Measurements from ENCODE around the gene B9D2. TPM values are rescaled to one million over a fixed set of nuclear protein-coding genes. Genes with fewer than 3 reads are reported as not detected.

Gene B9D2
- 5.3 and 6.0 TPM in 2 replicates for total RNA-seq
- 9.6 and 13.2 TPM in 2 replicates for polyA plus RNA-seq

GRCh38 chr19:41363753-41364523 is at the start of gene B9D2:
TSS of gene B9D2 (minus strand) at chr19:41364149. CDS start at chr19:41363519, 630 bp downstream.
- WGBS (ENCODE audit: low lambda C conversion rate, missing lambda C conversion rate): 2% methylated on average over 49 of the region's 56 CpGs
- peak within 1 kb of the TSS; percentile 84 for H3K4me2 ChIP-seq
- peak; percentile 99 for DNase-seq (ENCODE audit: low spot score)
- TF ChIP-seq EZH2phosphoT487 (IDR thresholded peaks at IDR 0.05; ENCODE audit: low read depth, severe bottlenecking, unreplicated experiment): no peak
- no peaks in the 10 kb centered on the region for H3K36me3 ChIP-seq (replicated peaks; ENCODE audit: insufficient read depth, low read depth)
- no peaks in the 10 kb centered on the region for H3K9me2 ChIP-seq (replicated peaks; ENCODE audit: insufficient read depth)
- H3K27me3 ChIP-seq: no peaks in the 10 kb centered on the region
- H3K4me3 ChIP-seq: peak within 1 kb of the TSS; percentile 45
- H3K9me3 ChIP-seq (ENCODE audit: low read depth): no peaks in the 10 kb centered on the region
- H3K27ac ChIP-seq: peak within 1 kb of the TSS; percentile 94
- peaks cover 32% of the 10 kb centered on the region for H3K79me2 ChIP-seq
- peak within 1 kb of the TSS; percentile 75 for H2AFZ ChIP-seq
- H4K20me1 ChIP-seq (ENCODE audit: insufficient read depth, poor library complexity, severe bottlenecking): no peaks in the 10 kb centered on the region
- H3K4me1 ChIP-seq (ENCODE audit: insufficient read depth): peaks cover 18% of the 10 kb centered on the region

- H3K9me3 ChIP-seq (ENCODE audit: low read depth): no peaks in the 10 kb centered on the region
- H3K4me2 ChIP-seq: no peak overlapping the region
- H2AFZ ChIP-seq: no peak overlapping the region
- WGBS (ENCODE audit: low lambda C conversion rate, missing lambda C conversion rate): 96% methylated on average over 5 of the region's 5 CpGs
- no peak overlapping the region for H3K4me3 ChIP-seq
- H4K20me1 ChIP-seq (ENCODE audit: insufficient read depth, poor library complexity, severe bottlenecking): no peaks in the 10 kb centered on the region
- no peak for DNase-seq (ENCODE audit: low spot score)
- no peaks in the 10 kb centered on the region for H3K27me3 ChIP-seq
- H3K79me2 ChIP-seq: no peaks in the 10 kb centered on the region
- H3K9me2 ChIP-seq (replicated peaks; ENCODE audit: insufficient read depth): no peaks in the 10 kb centered on the region
- TF ChIP-seq CTCF (IDR thresholded peaks at IDR 0.05; ENCODE audit: poor library complexity) (no peak), EZH2 (IDR thresholded peaks at IDR 0.05; ENCODE audit: borderline replicate concordance) (no peak), EZH2phosphoT487 (IDR thresholded peaks at IDR 0.05; ENCODE audit: low read depth, severe bottlenecking, unreplicated experiment) (no peak)
- peaks cover 12% of the 10 kb centered on the region for H3K4me1 ChIP-seq (ENCODE audit: insufficient read depth)
- no peaks in the 10 kb centered on the region for H3K36me3 ChIP-seq (replicated peaks; ENCODE audit: insufficient read depth, low read depth)
- H3K27ac ChIP-seq: no peak overlapping the region
These were observed 49.0 kb upstream of the B9D2 start for GRCh38 chr19:41412953-41413352.

GRCh38 chr19:41411968-41412265 is 48.0 kb upstream of the B9D2 start:
- H2AFZ ChIP-seq: no peak overlapping the region
- H3K27ac ChIP-seq: no peak overlapping the region
- H3K36me3 ChIP-seq (replicated peaks; ENCODE audit: insufficient read depth, low read depth): no peaks in the 10 kb centered on the region
- no peaks in the 10 kb centered on the region for H3K9me3 ChIP-seq (ENCODE audit: low read depth)
- no peak for TF ChIP-seq CTCF (IDR thresholded peaks at IDR 0.05; ENCODE audit: poor library complexity)
- no peak for TF ChIP-seq EZH2 (IDR thresholded peaks at IDR 0.05; ENCODE audit: borderline replicate concordance)
- no peak for TF ChIP-seq EZH2phosphoT487 (IDR thresholded peaks at IDR 0.05; ENCODE audit: low read depth, severe bottlenecking, unreplicated experiment)
- H3K9me2 ChIP-seq (replicated peaks; ENCODE audit: insufficient read depth): no peaks in the 10 kb centered on the region
- no peak for DNase-seq (ENCODE audit: low spot score)
- H3K27me3 ChIP-seq: no peaks in the 10 kb centered on the region
- peaks cover 12% of the 10 kb centered on the region for H3K4me1 ChIP-seq (ENCODE audit: insufficient read depth)
- WGBS (ENCODE audit: low lambda C conversion rate, missing lambda C conversion rate): 98% methylated on average over 11 of the region's 11 CpGs
- no peaks in the 10 kb centered on the region for H3K79me2 ChIP-seq
- no peak overlapping the region for H3K4me2 ChIP-seq
- no peak overlapping the region for H3K4me3 ChIP-seq
- H4K20me1 ChIP-seq (ENCODE audit: insufficient read depth, poor library complexity, severe bottlenecking): no peaks in the 10 kb centered on the region

- H4K20me1 ChIP-seq (ENCODE audit: insufficient read depth, poor library complexity, severe bottlenecking): no peaks in the 10 kb centered on the region
- no peak for DNase-seq (ENCODE audit: low spot score)
- H3K9me3 ChIP-seq (ENCODE audit: low read depth): no peaks in the 10 kb centered on the region
- no peak overlapping the region for H3K4me3 ChIP-seq
- TF ChIP-seq EZH2 (IDR thresholded peaks at IDR 0.05; ENCODE audit: borderline replicate concordance) (no peak), EZH2phosphoT487 (IDR thresholded peaks at IDR 0.05; ENCODE audit: low read depth, severe bottlenecking, unreplicated experiment) (no peak), CTCF (IDR thresholded peaks at IDR 0.05; ENCODE audit: poor library complexity) (no peak)
- no peak overlapping the region for H2AFZ ChIP-seq
- H3K4me1 ChIP-seq (ENCODE audit: insufficient read depth): peaks cover 12% of the 10 kb centered on the region
- H3K36me3 ChIP-seq (replicated peaks; ENCODE audit: insufficient read depth, low read depth): no peaks in the 10 kb centered on the region
- no peak overlapping the region for H3K27ac ChIP-seq
- H3K9me2 ChIP-seq (replicated peaks; ENCODE audit: insufficient read depth): no peaks in the 10 kb centered on the region
- no peaks in the 10 kb centered on the region for H3K27me3 ChIP-seq
- no peaks in the 10 kb centered on the region for H3K79me2 ChIP-seq
- 90% methylated on average over 9 of the region's 9 CpGs for WGBS (ENCODE audit: low lambda C conversion rate, missing lambda C conversion rate)
- no peak overlapping the region for H3K4me2 ChIP-seq
These were observed 47.4 kb upstream of the B9D2 start for GRCh38 chr19:41411100-41411967.

Measured in hepatocyte (in vitro differentiated cells).